Measurements from ENCODE around the gene PPM1H. TPM values are rescaled to one million over a fixed set of nuclear protein-coding genes. Genes with fewer than 3 reads are reported as not detected.

The PPM1H gene
- total and polyA plus RNA-seq, 2 donors (not counting 1 experiment from before 2014, with no cell fraction given), result 0.01 TPM; not detected in 1

DNA sequence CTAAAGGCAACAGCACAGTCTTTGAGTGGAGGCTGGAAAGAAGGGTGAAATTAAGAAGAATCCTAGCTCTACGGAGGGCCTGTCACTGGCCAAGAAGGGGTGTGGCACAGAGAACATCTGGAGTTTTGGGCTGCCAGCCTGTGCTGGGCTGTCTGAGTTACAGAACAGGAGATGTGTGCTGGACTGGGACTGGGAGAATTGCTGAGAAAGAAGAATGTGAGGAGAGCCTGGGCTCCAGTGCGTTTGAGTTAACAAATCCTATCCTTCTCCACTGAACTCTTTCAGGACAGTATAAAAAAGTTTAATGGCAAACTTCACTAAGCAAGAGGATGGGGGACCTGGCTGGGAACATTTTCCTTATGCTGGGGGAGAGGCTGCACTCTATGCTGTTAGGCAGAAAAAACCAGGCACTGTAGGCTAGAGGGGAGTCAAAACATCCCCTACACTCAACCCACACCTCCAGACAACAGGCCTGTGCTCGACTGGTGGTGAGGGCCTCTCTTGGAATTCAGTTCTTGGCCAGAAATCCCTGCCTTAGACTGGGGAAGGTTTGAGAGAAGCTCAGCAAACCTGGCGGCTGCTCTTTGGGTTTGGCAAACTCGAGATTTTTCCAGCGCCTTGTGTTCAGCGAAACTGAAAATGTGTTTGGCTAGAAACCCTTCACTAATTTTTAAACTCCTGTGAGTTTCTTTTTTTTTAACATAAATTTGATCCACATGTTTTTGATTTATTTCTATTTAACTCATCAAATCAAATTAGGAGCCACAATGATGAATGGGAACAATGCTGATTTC lies 251.0 kb downstream of the PPM1H start:
- Mint-ChIP-seq H3K4me3 (no peak overlapping the region), H3K9me3 (ENCODE audit: insufficient read depth) (no peaks in the 10 kb centered on the region), H3K4me1 (peaks cover 3% of the 10 kb centered on the region), H3K27me3 (peaks cover 10% of the 10 kb centered on the region), H3K27ac (no peak overlapping the region)
- Histone ChIP-seq H3K9me3 (ENCODE audit: control extremely low read depth in 1 of 3, control insufficient read depth in 2 of 3, insufficient read depth in 1 of 3, low read length in 2 of 3) (no peaks in the 10 kb centered on the region), H3K79me2 (ENCODE audit: control insufficient read depth, insufficient read depth, low read length) (no peaks in the 10 kb centered on the region), H3K4me1 (ENCODE audit: control insufficient read depth in 2 of 2, insufficient read depth in 2 of 2, low read length in 2 of 2) (no peaks in the 10 kb centered on the region), H3K27me3 (replicated peaks in 1 of 4; ENCODE audit: control extremely low read depth in 1 of 4, control insufficient read depth in 3 of 4, insufficient read depth in 4 of 4, low read length in 3 of 4) (peaks cover 0 to 3% (median 0%) of the 10 kb centered on the region in 4 experiments), H3K4me3 (ENCODE audit: control extremely low read depth in 1 of 5, extremely low read depth in 1 of 5, insufficient read depth in 1 of 5, low read depth in 2 of 5, low read length in 4 of 5) (no peak overlapping the region), H3K36me3 (replicated peaks in 1 of 2; ENCODE audit: control extremely low read depth in 1 of 2, control insufficient read depth in 1 of 2, extremely low read depth in 1 of 2, insufficient read depth in 2 of 2, low read length in 1 of 2) (no peaks in the 10 kb centered on the region), H3K9ac (ENCODE audit: low read length) (no peak overlapping the region), H2AFZ (ENCODE audit: insufficient read depth, low read depth, low read length, poor library complexity, severe bottlenecking) (no peak overlapping the region), H4K20me1 (ENCODE audit: control insufficient read depth, insufficient read depth, low read length, poor library complexity, severe bottlenecking) (no peaks in the 10 kb centered on the region), H3K4me2 (replicated peaks; ENCODE audit: low read depth, low read length, poor library complexity, severe bottlenecking) (no peak overlapping the region), H3K27ac (ENCODE audit: low read length in 2 of 2) (no peak overlapping the region)
- no peak for TF ChIP-seq EZH2 (IDR thresholded peaks at IDR 0.05; ENCODE audit: borderline replicate concordance, insufficient read depth, low read depth, low read length, poor library complexity, severe bottlenecking)
- TF ChIP-seq, protein P1, sequence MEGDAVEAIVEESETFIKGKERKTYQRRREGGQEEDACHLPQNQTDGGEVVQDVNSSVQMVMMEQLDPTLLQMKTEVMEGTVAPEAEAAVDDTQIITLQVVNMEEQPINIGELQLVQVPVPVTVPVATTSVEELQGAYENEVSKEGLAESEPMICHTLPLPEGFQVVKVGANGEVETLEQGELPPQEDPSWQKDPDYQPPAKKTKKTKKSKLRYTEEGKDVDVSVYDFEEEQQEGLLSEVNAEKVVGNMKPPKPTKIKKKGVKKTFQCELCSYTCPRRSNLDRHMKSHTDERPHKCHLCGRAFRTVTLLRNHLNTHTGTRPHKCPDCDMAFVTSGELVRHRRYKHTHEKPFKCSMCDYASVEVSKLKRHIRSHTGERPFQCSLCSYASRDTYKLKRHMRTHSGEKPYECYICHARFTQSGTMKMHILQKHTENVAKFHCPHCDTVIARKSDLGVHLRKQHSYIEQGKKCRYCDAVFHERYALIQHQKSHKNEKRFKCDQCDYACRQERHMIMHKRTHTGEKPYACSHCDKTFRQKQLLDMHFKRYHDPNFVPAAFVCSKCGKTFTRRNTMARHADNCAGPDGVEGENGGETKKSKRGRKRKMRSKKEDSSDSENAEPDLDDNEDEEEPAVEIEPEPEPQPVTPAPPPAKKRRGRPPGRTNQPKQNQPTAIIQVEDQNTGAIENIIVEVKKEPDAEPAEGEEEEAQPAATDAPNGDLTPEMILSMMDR (IDR thresholded peaks at IDR 0.05), result no peak
- DNase-seq (no peak), ATAC-seq (ENCODE audit: low read depth) (no peak)
- ChIA-PET CTCF (interaction anchor here (1.2 kb wide), 1 partner anchor 10 kb away, joined by 4 read pairs; no protein-coding TSS in a partner anchor), POLR2A (no interaction called here)
- intact Hi-C loops (cut with micrococcal nuclease), result no loop called here
- WGBS (ENCODE audit: insufficient coverage), result 100% methylated on average over 2 of the region's 7 CpGs

DNA sequence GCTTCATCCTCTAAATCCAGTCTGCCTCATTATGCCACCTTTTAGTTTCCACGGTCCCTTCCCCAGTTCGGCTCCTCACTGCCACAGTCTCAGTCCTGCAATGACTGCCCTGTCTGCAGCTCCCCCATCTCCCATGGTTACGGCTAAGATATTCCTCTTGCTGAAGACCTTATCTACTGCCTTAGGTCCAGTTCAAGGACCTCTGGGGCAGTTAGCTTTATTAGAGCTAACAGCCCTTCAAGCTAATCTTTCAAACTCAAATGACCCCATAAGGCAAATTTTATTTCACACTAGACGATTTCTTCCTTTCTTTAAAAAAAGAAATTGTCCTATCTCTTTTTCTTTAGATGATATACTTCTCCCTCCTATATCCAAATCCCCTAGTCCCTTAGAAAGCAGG lies 253.6 kb downstream of the PPM1H start:
- Histone ChIP-seq H3K27ac (ENCODE audit: low read length in 2 of 2) (no peak overlapping the region), H3K4me1 (ENCODE audit: control insufficient read depth in 2 of 2, insufficient read depth in 2 of 2, low read length in 2 of 2) (no peaks in the 10 kb centered on the region), H3K9ac (ENCODE audit: low read length) (no peak overlapping the region), H3K36me3 (replicated peaks in 1 of 2; ENCODE audit: control extremely low read depth in 1 of 2, control insufficient read depth in 1 of 2, extremely low read depth in 1 of 2, insufficient read depth in 2 of 2, low read length in 1 of 2) (no peaks in the 10 kb centered on the region), H4K20me1 (ENCODE audit: control insufficient read depth, insufficient read depth, low read length, poor library complexity, severe bottlenecking) (no peaks in the 10 kb centered on the region), H3K79me2 (ENCODE audit: control insufficient read depth, insufficient read depth, low read length) (no peaks in the 10 kb centered on the region), H3K4me3 (ENCODE audit: control extremely low read depth in 1 of 5, extremely low read depth in 1 of 5, insufficient read depth in 1 of 5, low read depth in 2 of 5, low read length in 4 of 5) (no peak overlapping the region), H3K9me3 (ENCODE audit: control extremely low read depth in 1 of 3, control insufficient read depth in 2 of 3, insufficient read depth in 1 of 3, low read length in 2 of 3) (peaks cover 0 to 17% (median 5%) of the 10 kb centered on the region in 3 donors), H3K27me3 (replicated peaks in 1 of 4; ENCODE audit: control extremely low read depth in 1 of 4, control insufficient read depth in 3 of 4, insufficient read depth in 4 of 4, low read length in 3 of 4) (peaks cover 0 to 3% (median 0%) of the 10 kb centered on the region in 4 experiments), H3K4me2 (replicated peaks; ENCODE audit: low read depth, low read length, poor library complexity, severe bottlenecking) (no peak overlapping the region), H2AFZ (ENCODE audit: insufficient read depth, low read depth, low read length, poor library complexity, severe bottlenecking) (no peak overlapping the region)
- no peak overlapping the region for H3K27ac Mint-ChIP-seq
- peaks cover 3% of the 10 kb centered on the region for H3K4me1 Mint-ChIP-seq
- POLR2A ChIA-PET, result no interaction called here
- ATAC-seq (ENCODE audit: low read depth) (no peak), DNase-seq (no peak)
- intact Hi-C loops (cut with micrococcal nuclease), result no loop called here
- 93% methylated on average over 4 of the region's 4 CpGs for WGBS (ENCODE audit: insufficient coverage)
- CTCF ChIA-PET, result no interaction called here
- H3K9me3 Mint-ChIP-seq (ENCODE audit: insufficient read depth), result no peaks in the 10 kb centered on the region
- H3K27me3 Mint-ChIP-seq, result peaks cover 10% of the 10 kb centered on the region
- H3K4me3 Mint-ChIP-seq, result no peak overlapping the region
- TF ChIP-seq, protein P1 (IDR thresholded peaks at IDR 0.05), result no peak
- no peak for TF ChIP-seq EZH2 (IDR thresholded peaks at IDR 0.05; ENCODE audit: borderline replicate concordance, insufficient read depth, low read depth, low read length, poor library complexity, severe bottlenecking)

Measured in B cell (primary cell).